ENCODE results near the gene YY2.

The YY2 gene

GRCh38 chrX:21838937-21839333 lies 16.9 kb upstream of the YY2 start:
- no peak for TF ChIP-seq CTCF (IDR thresholded peaks at IDR 0.05; ENCODE audit: low read depth, low read length, poor library complexity, severe bottlenecking)
- TF ChIP-seq EZH2phosphoT487 (IDR thresholded peaks at IDR 0.05; ENCODE audit: borderline replicate concordance, low read length): no peak

GRCh38 chrX:21839334-21840192 lies 16.2 kb upstream of the YY2 start, which contains the start of gene MBTPS2:
TSS of gene MBTPS2 (plus strand) at chrX:21839617. CDS start at chrX:21839735, 118 bp downstream.
- Histone ChIP-seq H3K36me3 (ENCODE audit: control insufficient read depth, low read length) (peaks cover 9% of the 10 kb centered on the region), H3K9me3 (ENCODE audit: control insufficient read depth, insufficient read depth, low read length) (no peaks in the 10 kb centered on the region), H3K27ac (ENCODE audit: low read depth, low read length) (peak within 1 kb of the TSS; percentile 59), H3K4me3 (ENCODE audit: low read length) (peak within 1 kb of the TSS; percentile 81), H3K4me1 (ENCODE audit: control insufficient read depth, low read length) (peaks cover 16% of the 10 kb centered on the region), H3F3A (ENCODE audit: control insufficient read depth, insufficient read depth) (no peaks in the 10 kb centered on the region), H3K79me2 (ENCODE audit: control insufficient read depth, low read length) (peaks cover 23% of the 10 kb centered on the region), H3K4me2 (ENCODE audit: low read length) (peak within 1 kb of the TSS; percentile 78), H4K20me1 (ENCODE audit: control insufficient read depth, insufficient read depth, low read depth, low read length) (no peaks in the 10 kb centered on the region), H3K27me3 (ENCODE audit: control insufficient read depth, low read length) (no peaks in the 10 kb centered on the region), H3K9me2 (replicated peaks; ENCODE audit: control insufficient read depth, low read length) (no peaks in the 10 kb centered on the region)
- TF ChIP-seq CTCF (IDR thresholded peaks at IDR 0.05; ENCODE audit: low read depth, low read length, poor library complexity, severe bottlenecking) (no peak), EZH2phosphoT487 (IDR thresholded peaks at IDR 0.05; ENCODE audit: borderline replicate concordance, low read length) (no peak)

More at GRCh38 chrX:21838937-21839333, 16.9 kb upstream of the YY2 start:
- peak overlapping the region; percentile 81 for H3K4me3 ChIP-seq (ENCODE audit: low read length)
- peak overlapping the region; percentile 59 for H3K27ac ChIP-seq (ENCODE audit: low read depth, low read length)
- H3K4me1 ChIP-seq (ENCODE audit: control insufficient read depth, low read length): peaks cover 16% of the 10 kb centered on the region
- peaks cover 23% of the 10 kb centered on the region for H3K79me2 ChIP-seq (ENCODE audit: control insufficient read depth, low read length)
- no peaks in the 10 kb centered on the region for H3F3A ChIP-seq (ENCODE audit: control insufficient read depth, insufficient read depth)
- H3K4me2 ChIP-seq (ENCODE audit: low read length): peak overlapping the region; percentile 78
- H3K36me3 ChIP-seq (ENCODE audit: control insufficient read depth, low read length): peaks cover 6% of the 10 kb centered on the region; the same call in 1 of the 2 replicates
- no peaks in the 10 kb centered on the region for H3K27me3 ChIP-seq (ENCODE audit: control insufficient read depth, low read length)
- no peaks in the 10 kb centered on the region for H4K20me1 ChIP-seq (ENCODE audit: control insufficient read depth, insufficient read depth, low read depth, low read length)
- no peaks in the 10 kb centered on the region for H3K9me2 ChIP-seq (replicated peaks; ENCODE audit: control insufficient read depth, low read length)
- no peaks in the 10 kb centered on the region for H3K9me3 ChIP-seq (ENCODE audit: control insufficient read depth, insufficient read depth, low read length)

GRCh38 chrX:21840193-21840545 lies 15.6 kb upstream of the YY2 start:
- no peak for TF ChIP-seq EZH2phosphoT487 (IDR thresholded peaks at IDR 0.05; ENCODE audit: borderline replicate concordance, low read length)
- no peak for TF ChIP-seq CTCF (IDR thresholded peaks at IDR 0.05; ENCODE audit: low read depth, low read length, poor library complexity, severe bottlenecking)
- peak overlapping the region; percentile 81 for H3K4me3 ChIP-seq (ENCODE audit: low read length)
- peaks cover 16% of the 10 kb centered on the region for H3K4me1 ChIP-seq (ENCODE audit: control insufficient read depth, low read length)
- H3K27me3 ChIP-seq (ENCODE audit: control insufficient read depth, low read length): no peaks in the 10 kb centered on the region
- H3K9me2 ChIP-seq (replicated peaks; ENCODE audit: control insufficient read depth, low read length): no peaks in the 10 kb centered on the region
- H3K79me2 ChIP-seq (ENCODE audit: control insufficient read depth, low read length): peaks cover 23% of the 10 kb centered on the region
- no peaks in the 10 kb centered on the region for H4K20me1 ChIP-seq (ENCODE audit: control insufficient read depth, insufficient read depth, low read depth, low read length)
- no peaks in the 10 kb centered on the region for H3K9me3 ChIP-seq (ENCODE audit: control insufficient read depth, insufficient read depth, low read length)
- H3K27ac ChIP-seq (ENCODE audit: low read depth, low read length): peak overlapping the region; percentile 48
- no peaks in the 10 kb centered on the region for H3F3A ChIP-seq (ENCODE audit: control insufficient read depth, insufficient read depth)
- H3K4me2 ChIP-seq (ENCODE audit: low read length): peak overlapping the region; percentile 78
- H3K36me3 ChIP-seq (ENCODE audit: control insufficient read depth, low read length): peaks cover 9% of the 10 kb centered on the region

All from DOHH2 (cell line).